GM20000 (cell line): Measurements from ENCODE around the gene PRSS8.

Source experiments
- DNase-seq: peaks from one replicate; pipeline ENCODE4 v3.0.0; 2012; ENCODE audit warnings: low spot score
- CTCF ChIP-seq: IDR thresholded peaks from 2 replicates; pipeline ENCODE4 v1.5.1; 2012; ENCODE audit warnings: mild to moderate bottlenecking, control low read depth; ENCODE audit errors: extremely low read depth, missing control alignments

PRSS8 gene

DNA sequence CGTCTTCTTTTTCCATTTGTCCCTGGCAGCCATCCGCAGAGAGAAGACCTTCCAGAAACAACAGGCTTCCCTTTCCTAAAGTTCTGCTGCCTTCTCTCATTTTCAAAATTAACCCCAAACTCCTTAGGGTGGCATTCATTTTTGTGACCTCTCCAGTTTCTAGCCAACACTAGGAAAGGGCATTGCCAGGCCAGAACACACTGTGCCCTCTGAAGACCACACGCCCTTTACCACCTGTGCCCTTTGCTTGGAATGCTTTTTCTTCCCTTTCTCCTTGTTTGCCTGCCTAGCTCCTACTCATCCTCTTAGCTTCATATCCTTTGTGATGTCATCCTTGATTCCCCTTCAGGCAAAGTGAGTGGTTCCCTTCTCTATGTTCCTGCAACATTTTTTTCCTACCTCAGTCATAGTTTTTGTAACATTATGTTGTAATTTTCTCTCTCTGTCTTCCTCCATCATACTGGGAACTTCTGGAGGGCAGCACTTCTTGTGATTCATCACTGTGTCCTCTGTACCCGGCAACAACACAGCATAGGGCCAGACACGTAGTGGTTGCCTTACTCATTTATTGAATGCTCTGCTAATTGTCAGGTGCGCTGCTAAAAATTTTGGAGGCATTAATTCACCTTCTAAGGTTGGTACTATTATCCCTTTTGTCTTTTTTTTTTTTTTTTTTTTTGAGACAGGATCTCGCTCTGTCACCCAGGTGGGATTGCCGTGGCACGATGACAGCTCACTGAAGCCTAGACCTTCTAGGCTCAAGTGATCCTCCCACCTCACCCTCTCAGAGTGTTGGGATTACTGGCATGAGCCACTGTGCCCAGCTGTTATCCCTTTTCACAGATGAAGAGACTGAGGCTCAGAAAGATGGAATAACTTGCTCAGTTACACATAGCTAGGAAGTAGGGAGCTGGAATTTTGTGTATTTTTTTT, 17.0 kb downstream of the PRSS8 start:
- TF ChIP-seq CTCF: no peak

GRCh38 chr16:31117384-31118222, 17.9 kb downstream of the PRSS8 start, which contains the start of gene KAT8:
Gene KAT8, plus strand, starts transcription at chr16:31117664. Its CDS starts 18 bp downstream, at chr16:31117682.
- no peak for TF ChIP-seq CTCF
- peak; percentile 99 for DNase-seq

More for the DNA sequence above, 17.0 kb downstream of the PRSS8 start:
- DNase-seq: no peak

GRCh38 chr16:31114468-31114867, 21.1 kb downstream of the PRSS8 start:
- no peak for TF ChIP-seq CTCF
- DNase-seq: no peak

GRCh38 chr16:31113121-31114120, 22.1 kb downstream of the PRSS8 start:
- no peak for TF ChIP-seq CTCF
- no peak for DNase-seq

- DNase-seq: no peak
- TF ChIP-seq CTCF: no peak
Observed at GRCh38 chr16:31112711-31113110, 22.8 kb downstream of the PRSS8 start.

DNA sequence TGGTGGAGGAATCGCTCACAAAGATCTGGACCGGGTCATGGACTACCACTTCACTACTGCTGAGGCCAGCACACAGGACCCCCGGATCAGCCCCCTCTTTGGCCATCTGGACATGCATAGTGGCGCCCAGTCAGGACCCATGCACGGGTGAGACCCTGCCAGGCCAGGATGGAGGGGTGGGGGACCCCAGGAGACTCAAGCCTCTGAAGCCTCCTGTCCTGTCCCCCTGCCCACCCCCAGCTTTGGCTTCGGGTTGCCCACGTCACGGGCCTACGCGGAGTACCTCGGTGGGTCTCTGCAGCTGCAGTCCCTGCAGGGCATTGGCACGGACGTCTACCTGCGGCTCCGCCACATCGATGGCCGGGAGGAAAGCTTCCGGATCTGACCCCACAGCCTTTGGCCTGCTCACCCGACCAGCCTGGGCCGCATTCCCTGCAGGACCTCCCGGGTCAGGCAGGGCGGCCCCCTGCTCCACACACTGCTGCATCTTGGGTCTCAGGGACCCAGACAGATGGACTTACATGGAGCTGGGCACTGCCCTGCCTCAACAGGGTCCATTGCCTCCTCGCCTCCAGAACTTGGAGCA, 23.6 kb downstream of the PRSS8 start:
- TF ChIP-seq CTCF: no peak
- no peak for DNase-seq
